Esophagus squamous epithelium (tissue), 5 donors: Measurements from ENCODE around the gene GPR35. TPM values are rescaled to one million over a fixed set of nuclear protein-coding genes. Genes with fewer than 3 reads are reported as not detected.

Source experiments
- DNase-seq: peaks from one replicate; lab custom pipeline; 2025; lab: John Stamatoyannopoulos, UW
- H3K27ac ChIP-seq, 4 donors: fragments of 200-600 bp; sonication (generic); one replicate each; pipeline ENCODE4 v1.5.1; 2016 to 2019; ENCODE audit warnings: mild to moderate bottlenecking in 1 of 4
- H3K27me3 ChIP-seq, 4 donors: fragments of 200-600 bp; sonication (generic); 1 replicate in 3 of 4; 2 replicates in 1 of 4; pipeline versions ENCODE4 v1.5.1 to v1.6.0; 2017 to 2021; ENCODE audit warnings: antibody characterized with exemption in 1 of 4
- H3K36me3 ChIP-seq, 3 donors: fragments of 200-600 bp; sonication (generic); one replicate each; pipeline ENCODE4 v1.5.1; 2016 to 2019
- H3K4me1 ChIP-seq, 3 donors: fragments of 200-600 bp; sonication (generic); one replicate each; pipeline ENCODE4 v1.5.1; 2017 to 2019
- H3K4me3 ChIP-seq, 4 donors: fragments of 200-600 bp; sonication (generic); 1 replicate in 3 of 4; 2 replicates in 1 of 4; pipeline ENCODE4 v1.5.1; 2016 to 2019; ENCODE audit warnings: mild to moderate bottlenecking in 2 of 4, moderate library complexity in 1 of 4
- H3K9me3 ChIP-seq, 3 donors: fragments of 200-600 bp; sonication (generic); one replicate each; pipeline ENCODE4 v1.5.1; 2016 to 2019
- CTCF ChIP-seq, 6 experiments: fragments of 450-650 bp in 4 of 6; fragments of 200-600 bp in 2 of 6; sonication (generic) in 2 of 6; IDR thresholded peaks; one replicate each; pipeline ENCODE4 v1.5.1; 2016 to 2019; ENCODE audit warnings: antibody characterized with exemption in 6 of 6, mild to moderate bottlenecking in 4 of 6, moderate library complexity in 4 of 6
- POLR2A ChIP-seq, 4 donors: fragments of 450-650 bp; IDR thresholded peaks; one replicate each; pipeline ENCODE4 v1.6.1; 2017; ENCODE audit warnings: antibody characterized with exemption in 4 of 4, mild to moderate bottlenecking in 4 of 4, moderate library complexity in 3 of 4
- whole genome bisulfite sequencing, 2 donors: methylation state at CpG; one replicate each; pipeline ENCODE4 v1.1.5; 2018; 5-methylcytosine and 5-hydroxymethylcytosine counted together
- intact Hi-C: fragments of 100-400 bp; cut with DNase I; formaldehyde crosslinking; loops from one replicate; pipeline ENCODE4 v1.15.0; 2022
- total RNA-seq, 4 donors: library from RNA; depleted of rRNA; stranded (reverse); fragments of >200 nt; gene quantifications; one replicate each; pipeline ENCODE4 v1.1.0, GENCODE V29; 2016
- donor health status: DM: yes; HTN: yes; CAD: no.

The GPR35 gene
- total RNA-seq, 4 donors from 2014 or later, result 0.31 to 3.2 (median 1.3) TPM

GRCh38 chr2:240593026-240593702 lies 32.1 kb upstream of the GPR35 start:
- peaks cover 5 to 47% (median 10%) of the 10 kb centered on the region in 3 donors for H3K4me1 ChIP-seq
- H3K36me3 ChIP-seq, result peaks cover 5 to 92% (median 10%) of the 10 kb centered on the region in 3 donors
- TF ChIP-seq CTCF (IDR thresholded peaks at IDR 0.05), result no peak
- no peak for TF ChIP-seq POLR2A (IDR thresholded peaks at IDR 0.05)
- no peak overlapping the region for H3K27ac ChIP-seq
- H3K4me3 ChIP-seq, result no peak overlapping the region
- no peak for DNase-seq
- H3K9me3 ChIP-seq, result no peaks in the 10 kb centered on the region
- intact Hi-C loops, result no loop called here
- no peaks in the 10 kb centered on the region for H3K27me3 ChIP-seq
- WGBS, 2 donors, result 90 to 93% methylated on average over 6 to 11 of the region's 20 CpGs

- intact Hi-C loops, result no loop called here
- Histone ChIP-seq H3K9me3 (no peaks in the 10 kb centered on the region), H3K4me1 (peaks cover 0 to 40% (median 6%) of the 10 kb centered on the region in 3 donors), H3K27me3 (no peaks in the 10 kb centered on the region), H3K36me3 (peaks cover 12 to 99% (median 13%) of the 10 kb centered on the region in 3 donors), H3K27ac (no peak overlapping the region), H3K4me3 (no peak overlapping the region)
- 80 to 86% methylated on average over 3 to 7 of the region's 19 CpGs for WGBS, 2 donors
- no peak for DNase-seq
- no peak for TF ChIP-seq CTCF (IDR thresholded peaks at IDR 0.05)
- no peak for TF ChIP-seq POLR2A (IDR thresholded peaks at IDR 0.05)
These were observed 31.4 kb upstream of the GPR35 start for GRCh38 chr2:240593703-240594451.

- Histone ChIP-seq H3K4me3 (no peak overlapping the region), H3K27me3 (no peaks in the 10 kb centered on the region), H3K27ac (no peak overlapping the region), H3K4me1 (peaks cover 0 to 31% (median 6%) of the 10 kb centered on the region in 3 donors), H3K9me3 (no peaks in the 10 kb centered on the region), H3K36me3 (peaks cover 13 to 100% (median 13%) of the 10 kb centered on the region in 3 donors)
- TF ChIP-seq CTCF (IDR thresholded peaks at IDR 0.05), result no peak
- no peak for TF ChIP-seq POLR2A (IDR thresholded peaks at IDR 0.05)
- DNase-seq, result no peak
- whole genome bisulfite sequencing, 2 donors, result 95% methylated on average over 8 of the region's 34 CpGs; no CpG with 5 or more reads in 1 of the 2 donors
- intact Hi-C loops, result no loop called here
These were observed 30.5 kb upstream of the GPR35 start for GRCh38 chr2:240594511-240595380.

- H3K9me3 ChIP-seq, result no peaks in the 10 kb centered on the region
- H3K27me3 ChIP-seq, result no peaks in the 10 kb centered on the region
- 57% methylated on average over 5 of the region's 18 CpGs; no CpG with 5 or more reads in 1 of the 2 donors for WGBS, 2 donors
- intact Hi-C loops, result no loop called here
- TF ChIP-seq CTCF (IDR thresholded peaks at IDR 0.05) (peak in 1 of 6 experiments; percentile 12), POLR2A (IDR thresholded peaks at IDR 0.05) (no peak)
- H3K4me1 ChIP-seq, result peaks cover 0 to 28% (median 6%) of the 10 kb centered on the region in 3 donors
- no peak for DNase-seq
- H3K27ac ChIP-seq, result peak overlapping the region in 1 of 4 donors; percentile 17
- H3K36me3 ChIP-seq, result peaks cover 13 to 100% (median 13%) of the 10 kb centered on the region in 3 donors
- no peak overlapping the region for H3K4me3 ChIP-seq
These were observed 29.8 kb upstream of the GPR35 start for GRCh38 chr2:240595381-240596079.
